HEK293 (cell line): Measurements from ENCODE around the gene NREP.

Source experiments
- BCL11A ChIP-seq: fragments of 450-650 bp; formaldehyde crosslinking; IDR thresholded peaks from 2 replicates; pipeline ENCODE4 v1.5.1; 2016; ENCODE audit warnings: low read depth, missing biosample characterization, missing genetic modification characterization
- GFI1B ChIP-seq: fragments of 450-650 bp; formaldehyde crosslinking; IDR thresholded peaks from 2 replicates; pipeline ENCODE4 v1.5.1; 2016; ENCODE audit warnings: missing biosample characterization, missing genetic modification characterization
- GLI4 ChIP-seq: fragments of 450-650 bp; formaldehyde crosslinking; IDR thresholded peaks from 2 replicates; pipeline ENCODE4 v1.5.1; 2016; ENCODE audit warnings: missing biosample characterization, missing genetic modification characterization
- IKZF3 ChIP-seq: fragments of 450-650 bp; IDR thresholded peaks from 2 replicates; pipeline ENCODE4 v1.5.0; 2018; ENCODE audit warnings: missing biosample characterization, mild to moderate bottlenecking, missing genetic modification characterization, moderate library complexity
- OVOL3 ChIP-seq: fragments of 450-650 bp; formaldehyde crosslinking; IDR thresholded peaks from 2 replicates; pipeline ENCODE4 v1.5.1; 2016; ENCODE audit warnings: missing biosample characterization, missing genetic modification characterization
- TRIM28 ChIP-seq: IDR thresholded peaks from 2 replicates; pipeline ENCODE4 v1.6.1; 2011; ENCODE audit warnings: low read length, control low read depth, borderline replicate concordance
- WT1 ChIP-seq: fragments of 450-650 bp; formaldehyde crosslinking; IDR thresholded peaks from 2 replicates; pipeline ENCODE4 v1.5.1; 2016; ENCODE audit warnings: missing biosample characterization, missing genetic modification characterization
- ZBTB17 ChIP-seq: fragments of 450-650 bp; formaldehyde crosslinking; IDR thresholded peaks from 2 replicates; pipeline ENCODE4 v1.5.1; 2016; ENCODE audit warnings: missing biosample characterization, missing genetic modification characterization
- ZBTB44 ChIP-seq: fragments of 450-650 bp; IDR thresholded peaks from 2 replicates; pipeline ENCODE4 v1.5.1; 2018; ENCODE audit warnings: missing biosample characterization, mild to moderate bottlenecking, missing genetic modification characterization
- ZEB2 ChIP-seq: fragments of 450-650 bp; formaldehyde crosslinking; IDR thresholded peaks from 2 replicates; pipeline ENCODE4 v1.5.1; 2016; ENCODE audit warnings: missing biosample characterization, missing genetic modification characterization
- ZNF132 ChIP-seq: fragments of 450-650 bp; formaldehyde crosslinking; IDR thresholded peaks from 2 replicates; pipeline ENCODE4 v1.5.1; 2017; ENCODE audit warnings: missing biosample characterization, missing genetic modification characterization, borderline replicate concordance
- ZNF140 ChIP-seq: fragments of 450-650 bp; formaldehyde crosslinking; IDR thresholded peaks from 2 replicates; pipeline ENCODE4 v1.5.1; 2016; ENCODE audit warnings: missing biosample characterization, missing genetic modification characterization
- ZNF302 ChIP-seq: fragments of 450-650 bp; formaldehyde crosslinking; IDR thresholded peaks from 2 replicates; pipeline ENCODE4 v1.5.1; 2016; ENCODE audit warnings: missing biosample characterization, missing genetic modification characterization, low read depth
- ZNF341 ChIP-seq: fragments of 450-650 bp; formaldehyde crosslinking; IDR thresholded peaks from 2 replicates; pipeline ENCODE4; 2016; ENCODE audit warnings: low read depth, missing biosample characterization, missing genetic modification characterization
- ZNF514 ChIP-seq: fragments of 450-650 bp; formaldehyde crosslinking; IDR thresholded peaks from 2 replicates; pipeline ENCODE4 v1.5.1; 2016; ENCODE audit warnings: missing biosample characterization, missing genetic modification characterization
- ZNF518A ChIP-seq: fragments of 450-650 bp; formaldehyde crosslinking; conservative IDR thresholded peaks from 2 replicates; pipeline ENCODE4 v1.5.1; 2016; ENCODE audit warnings: low read depth, missing biosample characterization, missing genetic modification characterization
- ZNF544 ChIP-seq: fragments of 450-650 bp; formaldehyde crosslinking; IDR thresholded peaks from 2 replicates; pipeline ENCODE4 v1.5.0; 2017; ENCODE audit warnings: missing biosample characterization, missing genetic modification characterization
- ZNF596 ChIP-seq: fragments of 450-650 bp; IDR thresholded peaks from 2 replicates; pipeline ENCODE4 v1.5.0; 2018; ENCODE audit warnings: missing biosample characterization, mild to moderate bottlenecking, missing genetic modification characterization, moderate library complexity
- ZNF600 ChIP-seq: fragments of 450-650 bp; formaldehyde crosslinking; IDR thresholded peaks from 2 replicates; pipeline ENCODE4 v1.5.1; 2016; ENCODE audit warnings: missing biosample characterization, missing genetic modification characterization
- ZNF660 ChIP-seq: fragments of 450-650 bp; IDR thresholded peaks from 2 replicates; pipeline ENCODE4 v1.5.1; 2018; ENCODE audit warnings: missing biosample characterization, mild to moderate bottlenecking, missing genetic modification characterization
- ZNF692 ChIP-seq: fragments of 450-650 bp; formaldehyde crosslinking; IDR thresholded peaks from 2 replicates; pipeline ENCODE4 v1.5.1; 2016; ENCODE audit warnings: missing biosample characterization, missing genetic modification characterization
- ZNF701 ChIP-seq: fragments of 450-650 bp; formaldehyde crosslinking; IDR thresholded peaks from 2 replicates; pipeline ENCODE4 v1.5.1; 2016; ENCODE audit warnings: missing biosample characterization, missing genetic modification characterization
- ZNF785 ChIP-seq: fragments of 450-650 bp; formaldehyde crosslinking; IDR thresholded peaks from 2 replicates; pipeline ENCODE4 v1.5.1; 2016; ENCODE audit warnings: missing biosample characterization, missing genetic modification characterization
- ZSCAN16 ChIP-seq: fragments of 450-650 bp; formaldehyde crosslinking; IDR thresholded peaks from 2 replicates; pipeline ENCODE4 v1.5.1; 2016; ENCODE audit warnings: missing biosample characterization, missing genetic modification characterization
- TF ChIP-seq, protein P1 (sequence below): fragments of 450-650 bp; formaldehyde crosslinking; IDR thresholded peaks from 2 replicates; pipeline ENCODE4 v1.5.1; 2017; ENCODE audit warnings: missing biosample characterization, missing genetic modification characterization
- TF ChIP-seq, protein P2 (sequence below): fragments of 450-650 bp; formaldehyde crosslinking; IDR thresholded peaks from 2 replicates; pipeline ENCODE4 v1.5.1; 2017; ENCODE audit warnings: missing biosample characterization, missing genetic modification characterization

Gene NREP

GRCh38 chr5:111680737-111681413, 76.1 kb downstream of the NREP start (continued):
- TF ChIP-seq ZNF701 (tag by site-specific recombination) (no peak), ZNF140 (tag by site-specific recombination) (no peak), GFI1B (no peak), GLI4 (tag by site-specific recombination) (no peak), ZNF544 (tag by site-specific recombination) (no peak), ZNF341 (tag by site-specific recombination) (peak; percentile 75), ZSCAN16 (tag by site-specific recombination) (no peak), OVOL3 (tag by site-specific recombination) (no peak), ZEB2 (tag by site-specific recombination) (peak; percentile 19; the same call in 1 of the 2 replicates), ZNF692 (tag by site-specific recombination) (peak; percentile 64; the same call in 1 of the 2 replicates), ZNF302 (tag by site-specific recombination) (no peak), ZBTB17 (tag by site-specific recombination) (peak; percentile 85), ZNF596 (tag by site-specific recombination) (no peak), WT1 (tag by site-specific recombination) (peak; percentile 73), ZNF514 (tag by site-specific recombination) (no peak), ZNF132 (tag by site-specific recombination) (no peak), BCL11A (tag by site-specific recombination) (no peak), ZNF600 (tag by site-specific recombination) (0 out of 2 replicates have a peak, but pooled peaks have one; percentile 20), ZNF660 (tag by site-specific recombination) (0 out of 2 replicates have a peak, but pooled peaks have one; percentile 8), ZNF785 (tag by site-specific recombination) (no peak), IKZF3 (tag by site-specific recombination) (0 out of 2 replicates have a peak, but pooled peaks have one; percentile 39), ZBTB44 (tag by site-specific recombination) (peak; percentile 67), ZNF518A (tag by site-specific recombination) (0 out of 2 replicates have a peak, but pooled peaks have one; percentile 13), TRIM28 (peak; percentile 39; the same call in 1 of the 2 replicates)
- TF ChIP-seq, protein P1, sequence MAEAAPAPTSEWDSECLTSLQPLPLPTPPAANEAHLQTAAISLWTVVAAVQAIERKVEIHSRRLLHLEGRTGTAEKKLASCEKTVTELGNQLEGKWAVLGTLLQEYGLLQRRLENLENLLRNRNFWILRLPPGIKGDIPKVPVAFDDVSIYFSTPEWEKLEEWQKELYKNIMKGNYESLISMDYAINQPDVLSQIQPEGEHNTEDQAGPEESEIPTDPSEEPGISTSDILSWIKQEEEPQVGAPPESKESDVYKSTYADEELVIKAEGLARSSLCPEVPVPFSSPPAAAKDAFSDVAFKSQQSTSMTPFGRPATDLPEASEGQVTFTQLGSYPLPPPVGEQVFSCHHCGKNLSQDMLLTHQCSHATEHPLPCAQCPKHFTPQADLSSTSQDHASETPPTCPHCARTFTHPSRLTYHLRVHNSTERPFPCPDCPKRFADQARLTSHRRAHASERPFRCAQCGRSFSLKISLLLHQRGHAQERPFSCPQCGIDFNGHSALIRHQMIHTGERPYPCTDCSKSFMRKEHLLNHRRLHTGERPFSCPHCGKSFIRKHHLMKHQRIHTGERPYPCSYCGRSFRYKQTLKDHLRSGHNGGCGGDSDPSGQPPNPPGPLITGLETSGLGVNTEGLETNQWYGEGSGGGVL (tag by site-specific recombination), result peak; percentile 81
- TF ChIP-seq, protein P2, sequence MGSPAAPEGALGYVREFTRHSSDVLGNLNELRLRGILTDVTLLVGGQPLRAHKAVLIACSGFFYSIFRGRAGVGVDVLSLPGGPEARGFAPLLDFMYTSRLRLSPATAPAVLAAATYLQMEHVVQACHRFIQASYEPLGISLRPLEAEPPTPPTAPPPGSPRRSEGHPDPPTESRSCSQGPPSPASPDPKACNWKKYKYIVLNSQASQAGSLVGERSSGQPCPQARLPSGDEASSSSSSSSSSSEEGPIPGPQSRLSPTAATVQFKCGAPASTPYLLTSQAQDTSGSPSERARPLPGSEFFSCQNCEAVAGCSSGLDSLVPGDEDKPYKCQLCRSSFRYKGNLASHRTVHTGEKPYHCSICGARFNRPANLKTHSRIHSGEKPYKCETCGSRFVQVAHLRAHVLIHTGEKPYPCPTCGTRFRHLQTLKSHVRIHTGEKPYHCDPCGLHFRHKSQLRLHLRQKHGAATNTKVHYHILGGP, result peak; percentile 62
